ENCODE measurements around the gene NEMF.
"Not testable (repeated sequence)": the region's sequence is repeated elsewhere in the genome, so short reads cannot be mapped to it uniquely, and the experiment has no call there.

The NEMF gene

GRCh38 chr14:49852301-49853157 is at the start of gene NEMF:
NEMF (minus strand) TSS chr14:49852788; CDS start chr14:49852753, 35 bp downstream.
- peak; percentile 80 for DNase-seq

GRCh38 chr14:49900973-49901372 is 48.4 kb upstream of the NEMF start:
- DNase-seq = no peak

GRCh38 chr14:49898485-49898884 is 45.9 kb upstream of the NEMF start:
- no peak for DNase-seq

- DNase-seq = no peak
These were observed 45.4 kb upstream of the NEMF start for GRCh38 chr14:49897965-49898364.

- DNase-seq = no peak
These were observed 44.8 kb upstream of the NEMF start for GRCh38 chr14:49897414-49897813.

- no peak for DNase-seq
These were observed 44.4 kb upstream of the NEMF start for GRCh38 chr14:49896966-49897365.

- not testable (repeated sequence) for DNase-seq
These were observed 43.7 kb upstream of the NEMF start for GRCh38 chr14:49896272-49896671.

GRCh38 chr14:49895480-49895879 is 42.9 kb upstream of the NEMF start:
- DNase-seq = no peak

- DNase-seq = not testable (repeated sequence)
These were observed 41.9 kb upstream of the NEMF start for GRCh38 chr14:49894214-49895107.

GRCh38 chr14:49893309-49894213 is 41.0 kb upstream of the NEMF start:
- peak; percentile 63 for DNase-seq

GRCh38 chr14:49892636-49893308 is 40.2 kb upstream of the NEMF start, which contains the start of gene ARF6:
ARF6 (plus strand) TSS chr14:49893082; CDS start chr14:49893737, 655 bp downstream.
- peak; percentile 97 for DNase-seq

- DNase-seq = peak; percentile 34
These were observed 39.7 kb upstream of the NEMF start for GRCh38 chr14:49892301-49892635.

GRCh38 chr14:49888293-49888692 is 35.7 kb upstream of the NEMF start:
- DNase-seq = no peak

- DNase-seq = no peak
These were observed 33.9 kb upstream of the NEMF start for GRCh38 chr14:49886523-49886922.

- no peak for DNase-seq
These were observed 30.5 kb upstream of the NEMF start for GRCh38 chr14:49882826-49883694.

GRCh38 chr14:49881350-49882001 is 28.9 kb upstream of the NEMF start:
- no peak for DNase-seq

- DNase-seq = no peak
These were observed 27.9 kb upstream of the NEMF start for GRCh38 chr14:49880267-49881064.

GRCh38 chr14:49879646-49880204 is 27.1 kb upstream of the NEMF start:
- peak; percentile 40 for DNase-seq

GRCh38 chr14:49876563-49877127 is 24.1 kb upstream of the NEMF start:
- no peak for DNase-seq
